SU-DHL-6 (cell line): ENCODE data around the gene KCNJ9.

ENCODE experiments used
- H2AFZ ChIP-seq: fragments of 200-600 bp; sonication (generic); 2 replicates; pipeline ENCODE4 v1.6.1; 2014; ENCODE audit warnings: low read depth, mild to moderate bottlenecking, moderate library complexity, mixed read lengths, antibody characterized with exemption, low read length; ENCODE audit not compliant: severe bottlenecking
- H3F3A ChIP-seq: fragments of 200-600 bp; shearing (Covaris generic); 2 replicates; pipeline ENCODE4 v1.6.0; 2016; ENCODE audit warnings: antibody characterized with exemption, mild to moderate bottlenecking; ENCODE audit not compliant: insufficient read depth
- H3K27ac ChIP-seq: fragments of 200-600 bp; sonication (generic); 2 replicates; pipeline ENCODE4 v1.5.1; 2016; ENCODE audit warnings: low read depth, mild to moderate bottlenecking, low read length, moderate library complexity, mixed read lengths
- H3K27me3 ChIP-seq: fragments of 200-600 bp; sonication (generic), shearing (Covaris generic); 2 replicates; pipeline ENCODE4 v1.6.0; 2014; ENCODE audit warnings: mild to moderate bottlenecking, low read length
- H3K36me3 ChIP-seq: fragments of 200-600 bp; sonication (generic); 2 replicates; pipeline ENCODE4 v1.6.1; 2014; ENCODE audit warnings: mild to moderate bottlenecking, low read length, mixed read lengths
- H3K4me2 ChIP-seq: fragments of 300-600, 200-600 bp; shearing (Covaris generic), sonication (generic); 2 replicates; pipeline ENCODE4 v1.6.0; 2014; ENCODE audit warnings: low read length, low read depth, mild to moderate bottlenecking; ENCODE audit not compliant: poor library complexity, severe bottlenecking
- H3K4me3 ChIP-seq: fragments of 200-600 bp; sonication (generic); 2 replicates; pipeline ENCODE4 v1.5.1; 2014; ENCODE audit warnings: antibody characterized with exemption, low read length, mild to moderate bottlenecking, mixed read lengths; ENCODE audit not compliant: insufficient read depth, poor library complexity, severe bottlenecking
- H3K79me2 ChIP-seq: fragments of 200-600 bp; sonication (generic); 2 replicates; pipeline ENCODE4 v1.6.1; 2014; ENCODE audit warnings: mild to moderate bottlenecking, low read length, moderate library complexity; ENCODE audit not compliant: insufficient read depth
- H3K9ac ChIP-seq: fragments of 200-600 bp; sonication (generic); 2 replicates; pipeline ENCODE4 v1.7.0; 2014; ENCODE audit warnings: mild to moderate bottlenecking, low read length
- H3K9me2 ChIP-seq: fragments of 200-600 bp; sonication (generic); replicated peaks from 2 replicates; pipeline ENCODE4 v1.6.1; 2014; ENCODE audit warnings: low read length; ENCODE audit not compliant: insufficient read depth
- H3K9me3 ChIP-seq: fragments of 200-600 bp; sonication (generic); 2 replicates; pipeline ENCODE4 v1.6.1; 2014; ENCODE audit warnings: low read length, mixed read lengths; ENCODE audit not compliant: insufficient read depth
- H4K20me1 ChIP-seq: fragments of 200-600 bp; sonication (generic); 2 replicates; pipeline ENCODE4 v1.6.1; 2014; ENCODE audit warnings: low read depth, mild to moderate bottlenecking, antibody characterized with exemption, low read length, moderate library complexity, mixed read lengths
- CTCF ChIP-seq: fragments of 200-600 bp; sonication (generic); IDR thresholded peaks from one replicate; pipeline ENCODE4 v1.5.1; 2017; ENCODE audit warnings: antibody characterized with exemption, mild to moderate bottlenecking, low read length, moderate library complexity; ENCODE audit not compliant: insufficient read depth, poor library complexity, severe bottlenecking
- EZH2phosphoT487 ChIP-seq: fragments of 200-600 bp; sonication (generic), shearing (Covaris generic); conservative IDR thresholded peaks from 2 replicates; pipeline ENCODE4 v1.6.1; 2018; ENCODE audit warnings: mild to moderate bottlenecking, antibody characterized with exemption, low read length, moderate library complexity, mixed read lengths

KCNJ9 gene

GRCh38 chr1:160094291-160094625 is 12.9 kb downstream of the KCNJ9 start:
- Histone ChIP-seq H3K36me3 (no peaks in the 10 kb centered on the region), H3K9ac (no peak overlapping the region), H3K4me3 (no peak overlapping the region), H2AFZ (no peak overlapping the region), H4K20me1 (no peaks in the 10 kb centered on the region), H3K9me2 (no peaks in the 10 kb centered on the region), H3K79me2 (no peaks in the 10 kb centered on the region), H3K27me3 (no peaks in the 10 kb centered on the region), H3F3A (no peaks in the 10 kb centered on the region; the same call in 1 of the 2 replicates), H3K4me2 (no peak overlapping the region), H3K9me3 (no peaks in the 10 kb centered on the region), H3K27ac (no peak overlapping the region)
- TF ChIP-seq EZH2phosphoT487 (no peak), CTCF (no peak)

- no peak overlapping the region for H3K4me2 ChIP-seq
- H3K27ac ChIP-seq, result no peak overlapping the region
- no peaks in the 10 kb centered on the region for H4K20me1 ChIP-seq
- H3K9me3 ChIP-seq, result no peaks in the 10 kb centered on the region
- TF ChIP-seq EZH2phosphoT487, result no peak
- TF ChIP-seq CTCF, result no peak
- H3K4me3 ChIP-seq, result no peak overlapping the region
- peaks cover 4% of the 10 kb centered on the region; the same call in 1 of the 2 replicates for H3F3A ChIP-seq
- H3K27me3 ChIP-seq, result no peaks in the 10 kb centered on the region
- H3K9me2 ChIP-seq, result no peaks in the 10 kb centered on the region
- H3K36me3 ChIP-seq, result no peaks in the 10 kb centered on the region
- H3K79me2 ChIP-seq, result no peaks in the 10 kb centered on the region
- no peak overlapping the region for H3K9ac ChIP-seq
- no peak overlapping the region for H2AFZ ChIP-seq
These were observed 13.5 kb downstream of the KCNJ9 start for GRCh38 chr1:160094806-160095205.

- Histone ChIP-seq H3K9ac (no peak overlapping the region), H3K27ac (no peak overlapping the region), H4K20me1 (no peaks in the 10 kb centered on the region), H3K9me3 (no peaks in the 10 kb centered on the region), H3K9me2 (no peaks in the 10 kb centered on the region), H3K27me3 (no peaks in the 10 kb centered on the region), H3F3A (peaks cover 8% of the 10 kb centered on the region), H3K36me3 (no peaks in the 10 kb centered on the region), H3K4me2 (no peak overlapping the region), H3K79me2 (no peaks in the 10 kb centered on the region), H3K4me3 (no peak overlapping the region), H2AFZ (no peak overlapping the region)
- no peak for TF ChIP-seq CTCF
- no peak for TF ChIP-seq EZH2phosphoT487
These were observed 14.2 kb downstream of the KCNJ9 start for GRCh38 chr1:160095382-160096105.
